Hindlimb muscle (tissue), 1 donor: ENCODE results near the gene WDR55. TPM values are rescaled to one million over a fixed set of nuclear protein-coding genes. Genes with fewer than 3 reads are reported as not detected.
"Not testable (repeated sequence)": the region's sequence is repeated elsewhere in the genome, so short reads cannot be mapped to it uniquely, and the experiment has no call there.

ENCODE experiments used
- DNase-seq: peaks from one replicate; pipeline ENCODE4 v3.0.0-alpha.2; 2013
- polyA plus RNA-seq: library from polyadenylated mRNA; unstranded; fragments of 120-200 nt; gene quantifications from one replicate; pipeline ENCODE4 v1.2.1, GENCODE V29; 2013; ENCODE audit not compliant: insufficient read length

The WDR55 gene, protein sequence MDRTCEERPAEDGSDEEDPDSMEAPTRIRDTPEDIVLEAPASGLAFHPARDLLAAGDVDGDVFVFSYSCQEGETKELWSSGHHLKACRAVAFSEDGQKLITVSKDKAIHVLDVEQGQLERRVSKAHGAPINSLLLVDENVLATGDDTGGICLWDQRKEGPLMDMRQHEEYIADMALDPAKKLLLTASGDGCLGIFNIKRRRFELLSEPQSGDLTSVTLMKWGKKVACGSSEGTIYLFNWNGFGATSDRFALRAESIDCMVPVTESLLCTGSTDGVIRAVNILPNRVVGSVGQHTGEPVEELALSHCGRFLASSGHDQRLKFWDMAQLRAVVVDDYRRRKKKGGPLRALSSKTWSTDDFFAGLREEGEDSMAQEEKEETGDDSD
- 14.3 TPM for polyA plus RNA-seq

DNA sequence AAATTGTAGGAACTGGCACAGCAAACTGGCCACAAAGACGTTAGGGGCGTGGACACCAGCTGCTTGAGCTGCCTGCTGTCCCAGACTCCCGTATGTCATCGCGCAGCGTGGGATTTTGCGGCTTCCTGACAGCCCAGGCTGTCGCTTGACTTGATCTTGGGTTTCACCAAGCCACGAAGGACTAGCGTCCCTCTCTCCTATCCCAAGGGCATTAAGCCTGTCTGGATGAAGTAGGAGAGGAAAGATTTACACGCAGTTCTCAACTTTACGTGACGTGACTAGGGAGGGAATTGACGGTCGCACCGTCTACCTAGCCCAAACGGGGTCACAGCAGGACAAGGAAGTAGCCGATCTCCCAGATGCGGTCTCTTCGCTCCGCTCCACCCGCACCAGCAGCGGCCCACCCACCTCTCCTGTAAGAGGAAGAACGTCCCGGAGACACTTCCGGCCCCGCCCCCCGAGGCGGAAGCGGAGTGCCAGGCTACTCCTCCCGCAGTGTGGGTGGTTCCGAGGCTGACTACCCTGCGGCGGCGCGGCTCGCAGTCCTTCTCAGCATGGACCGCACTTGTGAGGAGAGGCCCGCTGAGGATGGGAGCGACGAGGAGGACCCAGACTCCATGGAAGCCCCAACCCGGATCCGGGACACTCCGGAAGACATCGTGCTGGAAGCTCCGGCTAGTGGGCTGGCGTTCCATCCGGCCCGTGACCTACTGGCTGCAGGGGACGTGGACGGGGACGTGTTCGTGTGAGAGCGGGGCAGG, at the start of gene WDR55:
Gene WDR55, plus strand, starts transcription at position 546 of the 761 bp plus-strand sequence. Its CDS starts 9 bp downstream, at position 555.
- DNase-seq: peak; percentile 94

DNA sequence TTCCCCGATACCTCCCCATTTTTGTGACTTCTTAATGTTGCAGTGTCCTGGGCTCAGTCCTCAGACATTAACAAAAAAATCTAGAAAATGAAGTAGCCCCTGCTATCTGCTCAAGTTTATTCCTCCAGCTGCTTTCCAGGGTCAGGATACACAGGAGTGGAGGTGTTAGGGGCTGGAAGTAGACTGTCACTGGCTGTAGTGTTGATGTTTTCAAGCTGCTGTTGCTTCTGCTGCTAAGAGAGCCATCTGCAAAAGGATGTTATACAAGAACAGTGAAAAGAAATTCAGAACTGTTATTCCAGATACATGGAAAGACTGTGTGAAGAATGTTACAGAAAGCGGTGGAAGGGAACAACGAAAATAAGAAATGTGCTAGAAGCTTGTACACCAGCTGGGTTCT, 42.4 kb upstream of the WDR55 start:
- no peak for DNase-seq

DNA sequence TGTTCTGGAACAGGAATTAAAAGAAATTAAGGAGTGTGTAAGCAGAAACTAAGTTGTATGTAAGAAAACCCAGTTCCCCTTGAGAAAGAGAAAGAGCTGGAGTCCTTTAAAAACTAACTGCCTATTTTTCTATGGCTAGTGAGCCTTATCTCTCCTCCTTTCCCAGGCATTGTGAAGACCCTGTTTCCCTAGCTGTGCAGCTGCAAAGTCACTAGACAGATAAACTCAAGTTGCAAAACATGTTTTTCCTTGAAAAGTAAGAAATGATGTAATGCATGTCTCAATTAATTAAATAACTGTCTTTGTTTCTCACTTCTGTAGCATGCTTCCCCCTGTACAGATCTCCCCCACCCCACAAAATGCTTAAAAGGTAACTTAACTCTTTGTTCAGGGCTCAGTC, 41.6 kb upstream of the WDR55 start:
- not testable (repeated sequence) for DNase-seq

DNA sequence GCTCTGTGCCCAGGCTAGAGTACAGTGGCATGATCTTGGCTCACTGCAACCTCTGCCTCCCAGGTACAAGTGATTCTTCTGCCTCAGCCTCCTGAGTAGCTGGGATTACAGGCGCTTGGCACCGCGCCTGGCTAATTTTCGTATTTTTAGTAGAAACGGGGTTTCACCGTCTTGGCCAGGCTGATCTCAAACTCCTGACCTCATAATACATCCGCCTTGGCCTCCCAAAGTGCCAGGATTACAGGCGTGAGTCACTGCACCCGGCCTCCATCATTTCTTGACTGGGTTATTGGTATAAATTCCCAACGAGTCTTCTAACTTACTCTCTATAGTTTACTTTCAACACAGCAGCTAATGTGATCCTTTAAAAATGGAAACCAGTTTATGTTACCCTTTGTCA, 39.8 kb upstream of the WDR55 start:
- DNase-seq: not testable (repeated sequence)

DNA sequence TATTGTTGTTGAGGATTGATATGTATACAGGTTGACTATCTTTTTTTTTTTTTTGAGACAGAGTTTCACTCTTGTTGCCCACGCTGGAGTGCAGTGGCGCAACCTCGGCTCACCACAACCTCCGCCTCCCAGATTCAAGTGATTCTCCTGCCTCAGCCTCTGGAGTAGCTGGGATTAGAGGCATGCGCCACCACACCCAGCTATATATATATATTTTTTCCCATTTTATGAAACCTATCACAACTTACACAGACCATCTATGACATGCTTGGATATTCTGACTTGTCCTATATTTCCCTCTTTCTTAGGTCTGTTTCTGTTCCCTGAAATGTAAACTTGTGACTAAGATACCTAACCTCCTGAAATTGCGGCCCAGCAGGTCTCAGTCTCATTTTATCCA, 36.7 kb upstream of the WDR55 start:
- DNase-seq: no peak

DNA sequence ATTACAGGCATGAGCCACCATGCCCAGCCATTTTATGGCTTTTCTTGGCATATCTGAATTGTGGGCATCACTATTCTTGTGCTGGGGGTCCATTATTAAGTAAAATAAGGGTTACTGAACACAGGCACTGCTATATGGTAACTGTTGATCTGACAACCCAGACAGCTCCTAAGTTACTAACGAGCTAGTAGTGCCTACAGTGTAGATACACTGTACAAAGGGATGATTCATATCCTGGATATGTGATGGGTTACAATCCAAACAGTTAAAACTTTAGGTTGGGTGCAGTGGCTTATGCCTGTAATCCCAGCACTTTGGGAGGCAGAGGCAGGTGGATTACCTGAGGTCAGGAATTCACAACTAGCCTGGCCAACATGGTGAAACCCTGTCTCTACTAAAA, 36.0 kb upstream of the WDR55 start:
- no peak for DNase-seq

DNA sequence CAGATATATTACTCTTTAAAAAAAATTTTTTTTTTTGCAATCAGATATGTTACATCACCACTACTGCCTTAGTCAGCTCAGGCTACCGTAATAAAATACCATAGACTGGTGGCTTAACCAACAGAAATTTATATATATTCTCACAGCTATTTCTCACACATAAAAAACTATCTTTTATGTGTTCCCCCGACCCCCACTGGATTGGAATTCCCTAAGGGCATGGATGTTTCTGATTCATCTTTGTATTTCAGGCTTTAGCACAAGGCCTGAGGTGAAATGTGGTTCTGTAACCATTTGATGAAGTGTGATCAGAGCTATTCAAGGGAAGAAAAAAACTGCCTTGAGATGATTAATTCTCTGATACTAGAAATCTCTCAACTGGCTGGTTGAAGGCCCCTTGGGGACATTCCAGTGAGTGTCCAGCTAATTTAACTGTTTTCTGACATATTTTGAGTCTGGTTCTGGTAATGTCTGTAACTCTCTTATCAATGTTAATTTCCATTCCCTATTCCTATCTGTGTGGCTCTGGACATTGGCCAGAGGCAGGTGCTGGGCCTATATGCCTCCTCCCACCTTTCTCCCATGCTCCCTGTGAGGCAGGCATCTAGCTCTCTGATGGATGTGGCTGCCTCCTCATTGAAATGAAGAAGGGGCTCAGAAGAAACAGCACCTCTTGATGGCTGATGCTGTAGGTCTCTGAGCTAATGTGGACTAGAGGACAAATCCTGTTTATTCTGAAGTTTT, 34.2 kb upstream of the WDR55 start:
- DNase-seq: no peak

DNA sequence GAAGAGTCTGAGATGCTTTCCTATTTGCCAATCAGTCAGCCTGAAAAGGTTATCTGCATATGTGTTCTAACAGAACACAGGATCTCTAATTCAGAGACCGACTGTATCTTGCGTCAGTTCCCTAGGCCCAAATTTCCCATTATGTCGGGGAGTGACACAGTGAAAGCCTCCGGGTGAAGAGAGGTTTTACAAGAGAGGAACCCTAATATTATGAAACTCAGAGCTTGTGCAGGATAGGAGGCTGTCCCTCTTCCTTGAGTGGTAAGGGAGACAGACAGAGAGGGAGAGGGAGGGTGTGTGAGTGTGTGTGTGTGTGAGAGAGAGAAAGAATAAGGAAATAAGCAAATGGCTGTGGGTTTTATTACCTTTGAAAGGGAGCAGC, 33.7 kb upstream of the WDR55 start:
- no peak for DNase-seq

DNA sequence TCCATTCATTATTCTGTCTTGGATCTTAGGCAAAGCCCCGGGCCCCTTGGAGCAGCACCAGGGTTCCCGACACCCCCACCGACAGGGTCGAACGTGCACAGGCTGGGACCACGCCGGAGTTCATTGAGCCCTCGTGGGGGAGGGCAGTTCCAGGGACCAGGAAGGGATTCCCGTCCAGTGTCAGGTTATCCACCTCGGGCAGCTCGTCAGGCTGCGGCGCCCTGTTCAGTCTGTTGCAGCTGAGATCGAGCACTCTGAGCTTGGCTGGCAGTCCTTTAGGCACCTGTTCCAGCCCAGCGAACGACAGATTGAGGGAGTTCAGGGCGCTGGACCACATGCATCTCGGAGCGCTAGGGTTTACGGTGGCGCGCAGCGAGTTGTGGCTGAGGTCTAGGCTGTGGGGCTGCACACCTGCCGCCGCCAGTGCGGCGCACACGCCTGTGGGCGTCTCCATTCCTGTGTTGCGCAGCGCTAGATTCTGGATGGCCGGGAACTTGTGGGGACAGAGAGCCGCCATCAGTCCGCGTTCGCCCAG, 32.8 kb upstream of the WDR55 start:
- DNase-seq: no peak

DNA sequence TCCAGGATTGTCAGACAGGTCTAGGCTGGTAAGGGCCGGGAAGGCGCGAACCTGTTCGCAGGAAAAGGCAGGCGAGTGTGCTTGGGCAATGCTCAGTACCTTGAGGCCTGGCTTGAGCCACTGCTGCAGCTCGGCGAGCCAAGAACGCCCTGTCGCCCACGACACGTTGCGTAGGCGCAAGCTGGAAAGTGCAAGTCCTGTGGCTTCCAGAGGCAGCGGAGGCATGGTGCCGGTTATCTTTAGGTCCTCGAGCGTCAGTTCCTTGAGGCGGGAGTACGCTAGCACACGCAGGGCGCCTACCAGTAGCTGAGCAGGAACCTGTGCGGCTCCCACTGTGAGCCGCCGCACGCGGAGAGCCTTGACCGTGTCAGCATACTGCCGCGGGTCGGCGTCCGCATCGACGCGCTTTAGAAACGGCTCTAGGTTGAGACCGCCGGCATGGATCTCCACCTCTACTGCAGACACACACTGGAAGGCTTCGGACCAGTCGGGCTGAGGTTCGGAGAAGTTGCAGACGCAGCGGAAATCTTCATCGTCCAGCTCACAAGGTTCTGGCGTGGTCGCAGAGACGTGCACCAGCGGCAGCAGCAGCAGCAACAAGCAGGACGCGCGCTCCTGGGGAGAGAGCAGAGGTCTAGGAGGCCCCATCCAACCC, 32.2 kb upstream of the WDR55 start:
- DNase-seq: peak; percentile 54

DNA sequence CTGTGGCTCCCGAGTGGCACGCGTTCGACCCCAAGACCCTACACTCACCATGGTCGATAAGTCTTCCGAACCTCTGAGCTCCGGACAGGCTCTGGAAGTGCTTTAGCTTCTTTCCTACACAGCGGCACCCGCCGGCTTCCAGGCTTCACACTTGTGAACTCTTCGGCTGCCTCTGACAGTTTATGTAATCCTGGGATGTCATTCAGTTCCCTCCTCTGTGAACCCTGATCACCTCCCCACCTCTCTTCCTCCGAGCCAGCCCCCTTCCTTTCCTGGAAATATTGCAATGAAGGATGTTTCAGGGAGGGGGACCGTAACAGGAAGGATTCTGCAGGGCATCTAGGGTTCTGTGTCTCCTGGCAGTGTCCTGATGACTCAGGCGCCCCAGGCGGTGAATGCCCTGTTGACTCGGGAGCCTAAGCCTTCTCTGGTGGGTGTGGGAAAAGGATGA, 31.7 kb upstream of the WDR55 start, which contains the start of gene CD14:
Gene CD14, minus strand, starts transcription at position 155 of the 451 bp plus-strand sequence. Its CDS starts 104 bp downstream, at position 51.
- peak; percentile 34 for DNase-seq

DNA sequence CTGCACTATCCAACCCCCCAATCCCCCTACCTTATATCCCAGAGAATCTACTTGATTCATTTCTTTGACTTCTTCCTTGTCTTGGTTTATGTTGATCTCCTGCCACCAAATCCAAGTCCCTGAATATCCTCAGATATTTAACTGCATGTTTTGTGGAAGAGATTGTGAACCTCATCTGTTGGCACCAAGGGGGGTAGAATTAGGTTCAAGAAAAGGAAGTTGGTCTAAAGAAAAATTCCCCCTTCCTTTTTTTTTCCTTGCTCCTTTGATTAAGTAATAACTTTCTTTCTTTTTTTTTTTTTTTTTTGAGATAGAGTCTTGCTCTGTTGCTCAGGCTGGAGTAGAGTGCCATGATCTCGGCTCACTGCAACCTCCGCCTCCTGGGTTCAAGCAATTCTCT, 31.2 kb upstream of the WDR55 start:
- no peak for DNase-seq

DNA sequence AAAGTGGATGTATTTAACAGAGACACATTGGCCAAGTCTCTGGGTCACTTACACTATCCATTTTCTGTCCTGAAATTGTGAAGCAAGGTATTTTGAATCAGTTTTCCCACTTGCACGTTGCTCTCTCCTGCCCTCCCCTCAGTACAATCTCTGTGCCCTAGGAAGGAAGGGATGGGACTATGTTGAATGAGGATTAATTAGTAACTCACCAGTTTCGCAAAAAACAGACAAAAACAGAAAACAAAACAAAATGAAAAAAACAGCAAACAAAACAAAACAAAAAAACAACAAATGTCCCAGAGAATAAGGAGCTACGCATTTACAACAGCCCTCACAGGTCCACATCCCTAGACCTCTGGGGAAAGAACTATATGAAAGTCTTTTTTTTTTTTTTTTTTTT, 30.6 kb upstream of the WDR55 start:
- DNase-seq: no peak

DNA sequence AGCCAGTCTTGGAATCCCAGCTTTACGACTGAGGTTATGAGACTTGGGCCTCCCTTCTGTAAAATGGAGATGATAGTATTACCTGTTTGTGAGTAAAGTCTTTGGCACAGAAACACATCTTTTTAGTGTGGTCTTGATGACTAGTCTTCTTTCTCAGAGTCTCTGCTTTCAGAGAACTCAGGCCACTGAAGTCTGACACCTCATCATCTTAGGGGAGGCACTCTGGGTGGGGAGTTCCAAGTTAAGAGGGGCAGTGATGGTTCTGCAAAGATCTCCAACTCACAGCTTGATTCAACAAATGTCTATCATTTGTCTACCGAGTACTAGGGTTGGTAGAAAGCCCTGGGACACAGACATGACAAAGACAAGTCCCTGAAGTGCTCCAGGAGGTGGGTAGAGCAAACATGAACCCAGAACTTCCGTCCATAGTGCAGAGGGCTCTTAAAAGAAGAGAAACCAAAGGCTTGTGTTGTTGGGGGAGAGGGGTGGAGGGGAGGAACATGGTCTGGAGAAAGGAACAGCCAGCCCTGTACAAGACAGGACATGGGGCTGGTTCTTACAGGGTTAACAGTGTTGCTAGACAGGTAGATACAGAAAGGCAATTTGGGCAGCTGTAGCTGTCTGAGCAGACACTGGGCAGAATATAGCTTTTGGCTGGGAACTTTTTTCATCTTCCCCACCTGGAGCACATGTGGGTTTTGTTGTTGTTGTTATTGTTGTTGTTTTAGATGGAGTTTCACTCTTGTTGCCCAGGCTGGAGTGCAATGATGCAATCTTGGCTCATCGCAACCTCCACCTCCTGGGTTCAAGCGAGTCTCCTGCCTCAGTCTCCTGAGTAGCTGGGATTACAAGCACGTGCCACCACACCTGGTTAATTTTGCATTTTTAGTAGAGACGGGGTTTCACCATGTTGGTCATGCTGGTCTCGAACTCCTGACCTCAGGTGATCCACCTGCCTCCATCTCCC, 29.1 kb upstream of the WDR55 start:
- DNase-seq: no peak

DNA sequence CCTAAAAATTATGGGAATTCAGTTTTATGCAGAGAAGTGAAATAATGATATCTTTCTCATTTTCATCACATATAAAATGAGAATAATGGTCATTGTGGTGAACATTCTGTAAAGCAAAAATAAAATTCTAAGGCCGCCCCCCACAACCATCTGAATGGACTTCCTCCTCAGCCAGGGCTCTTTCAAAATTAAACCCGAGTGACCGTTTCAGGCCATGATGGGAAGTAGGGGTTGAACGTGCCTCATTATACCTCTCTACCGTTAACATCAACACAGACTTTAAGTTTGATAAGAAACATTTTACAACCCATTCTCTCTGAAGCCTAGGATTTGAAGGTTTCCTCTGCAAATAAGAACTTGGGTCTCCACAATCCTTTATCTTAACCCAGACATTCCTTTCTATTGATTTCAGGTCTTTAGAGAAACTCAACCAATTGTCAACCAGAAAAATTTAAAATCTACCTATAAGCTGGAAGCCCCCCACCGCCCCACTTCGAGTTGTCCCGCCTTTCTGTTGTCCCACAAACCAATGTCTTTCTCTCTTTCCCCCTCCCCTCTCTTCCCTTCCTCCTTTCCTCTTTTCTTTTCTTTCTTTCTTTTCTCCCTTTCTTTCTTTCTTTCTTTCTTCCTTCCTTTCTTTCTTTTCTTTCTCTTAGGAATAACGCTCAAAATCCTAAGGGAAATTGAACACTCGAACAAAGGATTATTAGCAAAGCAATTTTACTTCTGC, 27.2 kb upstream of the WDR55 start:
- DNase-seq: no peak

DNA sequence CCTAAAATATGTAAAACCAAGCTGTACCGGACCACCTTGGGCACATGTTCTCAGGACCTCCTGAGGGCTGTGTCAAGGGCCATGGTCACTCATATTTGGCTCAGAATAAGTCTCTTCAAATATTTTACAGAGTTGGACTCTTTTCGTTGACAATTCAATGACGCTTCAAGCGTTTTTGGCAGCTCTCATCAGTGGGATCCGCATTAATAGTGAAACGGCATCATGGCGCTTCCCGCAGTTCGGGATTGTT, 25.9 kb upstream of the WDR55 start:
- DNase-seq: not testable (repeated sequence)

DNA sequence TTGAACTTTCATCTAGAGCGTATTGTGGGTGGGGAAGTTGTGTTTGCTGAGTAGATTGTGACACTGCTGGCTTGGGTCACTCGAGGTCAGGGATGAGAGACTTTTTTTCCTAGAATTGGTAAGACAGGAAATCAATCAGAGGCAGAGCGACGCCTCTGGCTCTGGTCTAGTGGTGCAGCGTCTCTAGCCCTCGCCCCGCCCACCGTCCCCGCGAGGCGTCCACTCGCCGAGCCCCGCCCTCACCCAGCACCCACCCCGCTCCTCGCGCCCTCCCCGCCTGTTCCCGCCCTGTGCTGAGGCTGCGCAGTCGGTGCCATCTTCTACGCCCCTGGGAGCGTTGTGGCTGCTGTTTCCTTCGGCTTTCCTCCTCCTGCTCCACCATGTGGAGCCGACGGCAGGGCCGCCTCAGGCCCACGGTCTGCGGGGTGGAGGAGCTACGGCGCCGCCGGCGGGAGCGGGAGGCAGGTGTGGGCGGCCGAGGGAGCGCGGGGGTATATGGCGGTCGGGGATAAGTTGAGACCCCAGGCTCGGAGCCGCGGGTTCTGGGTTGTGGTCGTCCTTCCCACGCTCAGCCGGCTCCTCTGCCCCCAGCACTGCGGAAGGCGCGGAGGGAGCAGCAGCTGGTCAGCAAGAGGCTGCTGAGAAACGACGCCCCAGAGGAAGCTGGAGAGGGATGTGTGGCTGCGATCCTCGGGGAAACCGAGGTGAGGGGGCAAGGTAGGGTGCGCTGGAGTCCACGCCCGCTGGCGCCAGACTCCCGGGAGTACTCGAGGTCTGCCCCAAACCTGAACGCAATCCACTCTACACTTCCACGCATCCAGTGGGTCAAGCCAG, 25.3 kb upstream of the WDR55 start, which contains the start of gene TMCO6:
Gene TMCO6, plus strand, starts transcription at position 304 of the 834 bp plus-strand sequence. Its CDS starts 77 bp downstream, at position 381.
- peak; percentile 93 for DNase-seq

DNA sequence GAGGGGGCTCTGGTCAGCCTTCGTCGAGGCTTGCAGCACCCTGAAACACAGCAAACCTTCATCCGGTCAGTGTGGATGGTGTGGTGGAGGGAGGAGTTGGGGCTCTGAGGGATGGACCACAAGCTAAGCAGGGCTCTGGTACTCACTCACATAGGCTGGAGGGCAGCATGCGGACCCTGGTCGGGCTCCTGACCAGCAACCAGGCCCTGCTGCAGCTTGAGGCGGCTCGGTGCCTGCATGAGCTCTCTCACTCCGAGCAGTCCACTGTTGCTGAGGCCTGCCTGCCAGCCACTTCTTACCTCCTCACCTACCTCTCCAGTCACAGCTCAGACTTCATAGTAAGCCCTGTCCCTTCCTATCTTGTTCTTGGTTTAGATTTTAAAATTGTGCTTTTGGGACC, 23.0 kb upstream of the WDR55 start:
- no peak for DNase-seq

DNA sequence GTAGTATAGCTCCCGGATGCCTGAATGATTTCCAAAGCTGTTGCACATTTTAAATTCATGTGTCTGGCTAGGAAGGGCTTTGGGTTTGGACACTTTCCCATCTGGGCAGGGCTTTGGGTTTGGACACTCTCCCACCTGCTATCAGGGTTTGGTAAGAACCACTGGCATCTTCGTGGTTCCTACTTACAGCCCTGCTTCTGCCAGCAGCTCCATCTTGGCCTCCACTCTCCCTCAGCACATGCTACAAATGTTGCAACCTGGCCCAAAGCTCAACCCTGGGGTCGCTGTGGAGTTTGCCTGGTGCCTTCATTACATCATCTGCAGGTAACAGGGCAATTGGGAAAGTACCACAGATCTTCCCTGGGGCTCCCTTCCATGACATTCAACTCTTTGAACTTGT, 22.0 kb upstream of the WDR55 start:
- no peak for DNase-seq
